OCI-LY1 (cell line): ENCODE results near the gene AXDND1.

Experiments
- EZH2 ChIP-seq: fragments of 200-600 bp; sonication (generic), shearing (Covaris generic); IDR thresholded peaks from 2 replicates; pipeline ENCODE4 v1.8.0; 2017; ENCODE audit warnings: borderline replicate concordance, mixed run types, mild to moderate bottlenecking, antibody characterized with exemption, low read length, moderate library complexity, mixed read lengths
- TF ChIP-seq, protein P1 (sequence below): fragments of 200-600 bp; sonication (generic), shearing (Covaris generic); IDR thresholded peaks from 2 replicates; pipeline ENCODE4 v1.5.1; 2017; ENCODE audit warnings: mild to moderate bottlenecking, antibody characterized with exemption, low read length, moderate library complexity, mixed read lengths

DNA sequence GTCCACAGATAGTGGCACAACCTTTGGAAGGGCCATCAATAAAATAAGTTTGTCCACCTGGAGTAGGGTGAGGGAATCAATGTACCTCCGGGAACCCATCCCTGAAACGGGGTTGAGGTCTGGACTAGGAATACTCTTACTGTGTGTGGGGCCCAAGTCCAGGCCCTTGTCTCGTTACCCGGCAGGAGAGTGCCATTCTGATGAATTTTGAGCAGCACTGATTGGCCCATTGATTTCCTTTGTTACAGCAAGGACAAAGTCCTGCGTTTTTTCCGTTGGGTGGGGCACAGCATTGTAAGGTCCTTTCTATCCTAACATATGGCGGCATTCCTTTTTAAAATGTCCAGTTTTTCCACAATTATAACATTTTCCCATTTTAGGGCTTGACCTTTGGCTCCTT, 75.2 kb downstream of the AXDND1 start:
- TF ChIP-seq, protein P1, sequence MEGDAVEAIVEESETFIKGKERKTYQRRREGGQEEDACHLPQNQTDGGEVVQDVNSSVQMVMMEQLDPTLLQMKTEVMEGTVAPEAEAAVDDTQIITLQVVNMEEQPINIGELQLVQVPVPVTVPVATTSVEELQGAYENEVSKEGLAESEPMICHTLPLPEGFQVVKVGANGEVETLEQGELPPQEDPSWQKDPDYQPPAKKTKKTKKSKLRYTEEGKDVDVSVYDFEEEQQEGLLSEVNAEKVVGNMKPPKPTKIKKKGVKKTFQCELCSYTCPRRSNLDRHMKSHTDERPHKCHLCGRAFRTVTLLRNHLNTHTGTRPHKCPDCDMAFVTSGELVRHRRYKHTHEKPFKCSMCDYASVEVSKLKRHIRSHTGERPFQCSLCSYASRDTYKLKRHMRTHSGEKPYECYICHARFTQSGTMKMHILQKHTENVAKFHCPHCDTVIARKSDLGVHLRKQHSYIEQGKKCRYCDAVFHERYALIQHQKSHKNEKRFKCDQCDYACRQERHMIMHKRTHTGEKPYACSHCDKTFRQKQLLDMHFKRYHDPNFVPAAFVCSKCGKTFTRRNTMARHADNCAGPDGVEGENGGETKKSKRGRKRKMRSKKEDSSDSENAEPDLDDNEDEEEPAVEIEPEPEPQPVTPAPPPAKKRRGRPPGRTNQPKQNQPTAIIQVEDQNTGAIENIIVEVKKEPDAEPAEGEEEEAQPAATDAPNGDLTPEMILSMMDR, result no peak
- no peak for TF ChIP-seq EZH2
